ENCODE measurements around the gene AMOTL1.

AMOTL1 gene

GRCh38 chr11:94747146-94747545 is 21.0 kb upstream of the AMOTL1 start:
- no peaks in the 10 kb centered on the region for H3K79me2 ChIP-seq (ENCODE audit: control insufficient read depth, insufficient read depth, low read length, unreplicated experiment)
- peaks cover 31% of the 10 kb centered on the region for H3K4me1 ChIP-seq (ENCODE audit: control insufficient read depth, insufficient read depth, low read length, unreplicated experiment)
- peak overlapping the region; percentile 39 for H3K27ac ChIP-seq (ENCODE audit: low read depth, low read length)
- H3K36me3 ChIP-seq (ENCODE audit: insufficient read depth, low read length), result no peaks in the 10 kb centered on the region
- no peak overlapping the region for H3K4me3 ChIP-seq (ENCODE audit: low read depth, low read length)
- no peak overlapping the region for H2AFZ ChIP-seq (ENCODE audit: low read length, unreplicated experiment)
- H3K27me3 ChIP-seq (ENCODE audit: insufficient read depth, low read length), result no peaks in the 10 kb centered on the region

- Histone ChIP-seq H3K4me3 (ENCODE audit: low read depth, low read length) (no peak overlapping the region), H2AFZ (ENCODE audit: low read length, unreplicated experiment) (no peak overlapping the region), H3K79me2 (ENCODE audit: control insufficient read depth, insufficient read depth, low read length, unreplicated experiment) (no peaks in the 10 kb centered on the region), H3K27ac (ENCODE audit: low read depth, low read length) (peak overlapping the region; percentile 39), H3K4me1 (ENCODE audit: control insufficient read depth, insufficient read depth, low read length, unreplicated experiment) (peaks cover 31% of the 10 kb centered on the region), H3K36me3 (ENCODE audit: insufficient read depth, low read length) (no peaks in the 10 kb centered on the region), H3K27me3 (ENCODE audit: insufficient read depth, low read length) (no peaks in the 10 kb centered on the region)
Measured at GRCh38 chr11:94747601-94748041, 20.5 kb upstream of the AMOTL1 start.

GRCh38 chr11:94749369-94749768 is 18.8 kb upstream of the AMOTL1 start:
- H3K4me1 ChIP-seq (ENCODE audit: control insufficient read depth, insufficient read depth, low read length, unreplicated experiment), result peaks cover 31% of the 10 kb centered on the region
- no peak overlapping the region for H3K27ac ChIP-seq (ENCODE audit: low read depth, low read length)
- no peaks in the 10 kb centered on the region for H3K79me2 ChIP-seq (ENCODE audit: control insufficient read depth, insufficient read depth, low read length, unreplicated experiment)
- H3K27me3 ChIP-seq (ENCODE audit: insufficient read depth, low read length), result no peaks in the 10 kb centered on the region
- no peak overlapping the region for H2AFZ ChIP-seq (ENCODE audit: low read length, unreplicated experiment)
- H3K4me3 ChIP-seq (ENCODE audit: low read depth, low read length), result no peak overlapping the region
- no peaks in the 10 kb centered on the region for H3K36me3 ChIP-seq (ENCODE audit: insufficient read depth, low read length)

DNA sequence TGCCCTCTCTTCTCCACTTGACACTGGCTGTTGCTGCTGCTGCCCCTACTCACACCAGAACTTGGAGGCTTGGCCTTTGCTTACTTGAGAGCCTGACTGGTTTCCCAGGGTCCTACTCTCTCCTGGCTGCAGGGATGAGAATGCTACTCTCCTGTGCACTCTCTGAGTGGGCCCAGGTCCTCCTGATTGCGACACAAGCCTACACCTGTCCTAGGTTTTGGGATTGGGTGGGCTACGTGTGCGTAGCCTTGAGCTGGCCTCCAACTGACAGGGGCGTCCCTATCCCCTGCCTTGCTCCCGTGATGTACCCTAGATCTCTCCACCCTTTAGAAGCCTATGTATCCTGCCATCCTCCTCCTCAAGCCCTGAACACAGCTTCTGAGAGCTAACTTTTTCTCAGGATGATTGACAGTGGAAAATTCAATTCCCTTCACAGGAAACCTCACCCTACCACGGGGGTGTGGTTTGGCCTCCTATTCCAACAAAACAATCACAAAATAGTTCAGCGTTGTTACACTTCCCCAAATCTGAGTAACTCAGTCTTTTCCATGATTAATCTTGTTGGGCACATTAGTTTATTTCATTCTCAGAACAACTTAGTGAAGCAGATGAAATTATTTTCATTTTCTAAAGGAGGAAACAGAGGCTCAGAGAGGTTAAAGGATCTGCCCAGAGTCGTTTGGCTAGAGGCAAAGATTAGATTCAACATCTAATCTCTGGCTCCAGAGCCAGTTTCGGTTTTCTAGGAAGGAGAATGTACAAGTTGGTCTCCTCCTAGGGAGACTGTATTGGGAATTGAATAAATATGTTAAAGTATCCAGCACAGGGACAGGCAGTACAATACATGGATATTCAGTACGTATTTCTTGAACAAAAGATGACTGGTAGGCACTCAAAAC is 17.6 kb upstream of the AMOTL1 start:
- H3K27me3 ChIP-seq (ENCODE audit: insufficient read depth, low read length), result no peaks in the 10 kb centered on the region
- no peak overlapping the region for H2AFZ ChIP-seq (ENCODE audit: low read length, unreplicated experiment)

GRCh38 chr11:94751218-94751609 is 16.9 kb upstream of the AMOTL1 start:
- Histone ChIP-seq H3K27me3 (ENCODE audit: insufficient read depth, low read length) (no peaks in the 10 kb centered on the region), H3K79me2 (ENCODE audit: control insufficient read depth, insufficient read depth, low read length, unreplicated experiment) (no peaks in the 10 kb centered on the region), H3K4me3 (ENCODE audit: low read depth, low read length) (no peak overlapping the region), H3K36me3 (ENCODE audit: insufficient read depth, low read length) (no peaks in the 10 kb centered on the region), H3K27ac (ENCODE audit: low read depth, low read length) (no peak overlapping the region), H3K4me1 (ENCODE audit: control insufficient read depth, insufficient read depth, low read length, unreplicated experiment) (peaks cover 31% of the 10 kb centered on the region), H2AFZ (ENCODE audit: low read length, unreplicated experiment) (no peak overlapping the region)

More for the DNA sequence above, 17.6 kb upstream of the AMOTL1 start:
- no peaks in the 10 kb centered on the region for H3K79me2 ChIP-seq (ENCODE audit: control insufficient read depth, insufficient read depth, low read length, unreplicated experiment)
- H3K36me3 ChIP-seq (ENCODE audit: insufficient read depth, low read length), result no peaks in the 10 kb centered on the region
- peak overlapping the region; percentile 20; the same call in 1 of the 2 replicates for H3K4me3 ChIP-seq (ENCODE audit: low read depth, low read length)
- H3K27ac ChIP-seq (ENCODE audit: low read depth, low read length), result no peak overlapping the region
- peaks cover 31% of the 10 kb centered on the region for H3K4me1 ChIP-seq (ENCODE audit: control insufficient read depth, insufficient read depth, low read length, unreplicated experiment)

GRCh38 chr11:94751786-94752185 is 16.4 kb upstream of the AMOTL1 start:
- peaks cover 27% of the 10 kb centered on the region for H3K4me1 ChIP-seq (ENCODE audit: control insufficient read depth, insufficient read depth, low read length, unreplicated experiment)
- no peak overlapping the region for H3K27ac ChIP-seq (ENCODE audit: low read depth, low read length)
- H2AFZ ChIP-seq (ENCODE audit: low read length, unreplicated experiment), result no peak overlapping the region
- H3K36me3 ChIP-seq (ENCODE audit: insufficient read depth, low read length), result no peaks in the 10 kb centered on the region
- no peak overlapping the region for H3K4me3 ChIP-seq (ENCODE audit: low read depth, low read length)
- H3K79me2 ChIP-seq (ENCODE audit: control insufficient read depth, insufficient read depth, low read length, unreplicated experiment), result no peaks in the 10 kb centered on the region
- no peaks in the 10 kb centered on the region for H3K27me3 ChIP-seq (ENCODE audit: insufficient read depth, low read length)

DNA sequence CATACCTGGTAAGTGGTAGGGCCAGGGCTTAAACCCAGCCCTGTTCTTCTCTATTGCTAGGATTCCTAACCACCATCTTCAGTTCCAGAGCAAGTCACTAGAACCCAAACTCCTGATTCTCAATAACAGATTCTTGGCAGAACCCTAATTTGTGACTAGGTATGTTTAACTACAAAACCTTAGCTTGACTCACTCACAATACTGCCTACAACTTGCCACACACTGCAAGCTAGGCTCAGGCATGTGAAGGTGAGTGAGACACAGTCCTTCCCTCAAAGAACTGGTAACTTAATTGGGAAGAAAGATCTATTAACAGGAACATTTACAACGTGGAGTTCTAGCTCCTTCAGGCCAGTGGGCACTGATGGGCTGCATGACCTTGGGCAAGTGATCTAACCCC is 14.5 kb upstream of the AMOTL1 start:
- Histone ChIP-seq H3K79me2 (ENCODE audit: control insufficient read depth, insufficient read depth, low read length, unreplicated experiment) (no peaks in the 10 kb centered on the region), H3K27ac (ENCODE audit: low read depth, low read length) (no peak overlapping the region), H3K27me3 (ENCODE audit: insufficient read depth, low read length) (no peaks in the 10 kb centered on the region), H3K4me1 (ENCODE audit: control insufficient read depth, insufficient read depth, low read length, unreplicated experiment) (peaks cover 16% of the 10 kb centered on the region), H3K4me3 (ENCODE audit: low read depth, low read length) (no peak overlapping the region), H2AFZ (ENCODE audit: low read length, unreplicated experiment) (no peak overlapping the region), H3K36me3 (ENCODE audit: insufficient read depth, low read length) (no peaks in the 10 kb centered on the region)

DNA sequence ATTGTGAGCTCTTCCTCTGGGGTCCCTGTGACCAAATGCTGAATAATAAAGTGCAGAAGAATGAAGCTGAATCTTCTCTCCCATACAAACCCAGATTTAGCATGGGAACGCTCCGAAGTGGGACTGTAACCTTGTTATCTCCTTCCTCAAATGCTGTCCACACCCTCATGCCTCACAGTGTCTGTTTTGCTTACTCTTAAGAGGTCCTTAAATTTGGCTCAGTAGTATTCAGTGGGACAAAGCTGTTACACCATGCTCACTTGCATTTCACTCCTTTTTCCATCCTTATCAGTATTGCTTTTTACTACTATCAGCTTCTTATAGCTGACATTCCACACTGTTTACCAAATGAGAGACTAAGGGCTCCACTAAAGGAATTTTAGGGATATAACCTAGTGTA is 13.8 kb upstream of the AMOTL1 start:
- H2AFZ ChIP-seq (ENCODE audit: low read length, unreplicated experiment), result no peak overlapping the region
- H3K27me3 ChIP-seq (ENCODE audit: insufficient read depth, low read length), result no peaks in the 10 kb centered on the region
- H3K79me2 ChIP-seq (ENCODE audit: control insufficient read depth, insufficient read depth, low read length, unreplicated experiment), result no peaks in the 10 kb centered on the region
- H3K4me3 ChIP-seq (ENCODE audit: low read depth, low read length), result no peak overlapping the region
- peaks cover 16% of the 10 kb centered on the region for H3K4me1 ChIP-seq (ENCODE audit: control insufficient read depth, insufficient read depth, low read length, unreplicated experiment)
- H3K36me3 ChIP-seq (ENCODE audit: insufficient read depth, low read length), result no peaks in the 10 kb centered on the region
- no peak overlapping the region for H3K27ac ChIP-seq (ENCODE audit: low read depth, low read length)

DNA sequence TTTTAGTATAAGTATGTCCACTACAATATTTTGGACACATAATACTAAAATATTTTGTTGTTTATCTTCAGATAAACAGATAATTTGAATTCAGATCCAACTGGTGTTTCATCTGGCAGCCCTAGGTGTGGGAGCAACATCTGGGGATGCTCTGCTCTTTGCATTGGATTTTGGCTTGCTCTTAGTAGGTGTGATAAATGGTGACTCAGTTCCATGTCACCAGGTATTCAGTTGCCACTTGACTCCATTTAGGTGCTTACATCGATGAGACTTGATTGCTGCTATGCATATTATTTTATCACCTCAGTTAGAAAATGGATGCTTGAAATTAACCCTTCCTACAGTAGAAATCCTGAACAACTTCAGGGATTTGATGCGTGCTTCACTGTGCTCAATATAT is 13.3 kb upstream of the AMOTL1 start:
- peaks cover 16% of the 10 kb centered on the region for H3K4me1 ChIP-seq (ENCODE audit: control insufficient read depth, insufficient read depth, low read length, unreplicated experiment)
- no peak overlapping the region for H3K4me3 ChIP-seq (ENCODE audit: low read depth, low read length)
- H3K79me2 ChIP-seq (ENCODE audit: control insufficient read depth, insufficient read depth, low read length, unreplicated experiment), result no peaks in the 10 kb centered on the region
- no peak overlapping the region for H3K27ac ChIP-seq (ENCODE audit: low read depth, low read length)
- no peaks in the 10 kb centered on the region for H3K27me3 ChIP-seq (ENCODE audit: insufficient read depth, low read length)
- H2AFZ ChIP-seq (ENCODE audit: low read length, unreplicated experiment), result no peak overlapping the region
- no peaks in the 10 kb centered on the region for H3K36me3 ChIP-seq (ENCODE audit: insufficient read depth, low read length)

DNA sequence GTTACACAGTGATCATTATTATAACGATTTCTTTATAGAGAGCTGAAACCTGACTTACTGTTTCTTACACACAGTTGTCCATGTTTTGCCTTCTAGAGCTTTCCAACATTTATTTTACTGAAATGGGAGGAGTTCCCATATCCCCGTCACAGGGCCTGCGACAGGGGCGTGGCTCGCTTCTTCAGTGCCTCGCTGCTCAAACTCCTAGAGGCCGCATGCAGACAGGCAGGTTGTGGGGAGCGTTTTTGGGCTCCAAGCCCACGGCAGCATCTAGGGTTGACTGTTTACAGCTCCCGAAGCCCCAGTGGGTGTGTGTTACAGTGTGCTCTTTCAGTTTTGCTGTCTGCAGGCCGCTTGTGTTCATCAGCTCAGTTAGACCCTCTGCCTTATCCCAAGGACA is 12.7 kb upstream of the AMOTL1 start:
- Histone ChIP-seq H3K36me3 (ENCODE audit: insufficient read depth, low read length) (no peaks in the 10 kb centered on the region), H3K27me3 (ENCODE audit: insufficient read depth, low read length) (no peaks in the 10 kb centered on the region), H3K4me3 (ENCODE audit: low read depth, low read length) (no peak overlapping the region), H3K4me1 (ENCODE audit: control insufficient read depth, insufficient read depth, low read length, unreplicated experiment) (peaks cover 12% of the 10 kb centered on the region), H3K27ac (ENCODE audit: low read depth, low read length) (no peak overlapping the region), H2AFZ (ENCODE audit: low read length, unreplicated experiment) (no peak overlapping the region), H3K79me2 (ENCODE audit: control insufficient read depth, insufficient read depth, low read length, unreplicated experiment) (no peaks in the 10 kb centered on the region)

- Histone ChIP-seq H3K4me1 (ENCODE audit: control insufficient read depth, insufficient read depth, low read length, unreplicated experiment) (no peaks in the 10 kb centered on the region), H2AFZ (ENCODE audit: low read length, unreplicated experiment) (no peak overlapping the region), H3K79me2 (ENCODE audit: control insufficient read depth, insufficient read depth, low read length, unreplicated experiment) (no peaks in the 10 kb centered on the region), H3K27ac (ENCODE audit: low read depth, low read length) (no peak overlapping the region), H3K4me3 (ENCODE audit: low read depth, low read length) (no peak overlapping the region), H3K36me3 (ENCODE audit: insufficient read depth, low read length) (no peaks in the 10 kb centered on the region), H3K27me3 (ENCODE audit: insufficient read depth, low read length) (no peaks in the 10 kb centered on the region)
Measured at GRCh38 chr11:94757037-94757735, 11.0 kb upstream of the AMOTL1 start.
